ENCODE data around the gene MINK1.
"Not testable (repeated sequence)": the region's sequence is repeated elsewhere in the genome, so short reads cannot be mapped to it uniquely, and the experiment has no call there.

Gene MINK1

DNA sequence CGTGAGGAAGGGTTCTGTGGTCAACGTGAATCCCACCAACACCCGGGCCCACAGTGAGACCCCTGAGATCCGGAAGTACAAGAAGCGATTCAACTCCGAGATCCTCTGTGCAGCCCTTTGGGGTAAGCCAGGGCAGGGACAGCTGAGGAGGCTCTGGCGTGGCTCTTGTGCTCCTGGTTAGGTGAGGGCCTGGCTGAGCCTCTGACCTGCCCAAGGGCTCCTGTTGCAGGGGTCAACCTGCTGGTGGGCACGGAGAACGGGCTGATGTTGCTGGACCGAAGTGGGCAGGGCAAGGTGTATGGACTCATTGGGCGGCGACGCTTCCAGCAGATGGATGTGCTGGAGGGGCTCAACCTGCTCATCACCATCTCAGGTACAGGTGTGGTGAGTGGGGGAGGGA lies 62.0 kb downstream of the MINK1 start:
- H3K4me3 ChIP-seq (ENCODE audit: low read depth, low read length), result no peak overlapping the region

DNA sequence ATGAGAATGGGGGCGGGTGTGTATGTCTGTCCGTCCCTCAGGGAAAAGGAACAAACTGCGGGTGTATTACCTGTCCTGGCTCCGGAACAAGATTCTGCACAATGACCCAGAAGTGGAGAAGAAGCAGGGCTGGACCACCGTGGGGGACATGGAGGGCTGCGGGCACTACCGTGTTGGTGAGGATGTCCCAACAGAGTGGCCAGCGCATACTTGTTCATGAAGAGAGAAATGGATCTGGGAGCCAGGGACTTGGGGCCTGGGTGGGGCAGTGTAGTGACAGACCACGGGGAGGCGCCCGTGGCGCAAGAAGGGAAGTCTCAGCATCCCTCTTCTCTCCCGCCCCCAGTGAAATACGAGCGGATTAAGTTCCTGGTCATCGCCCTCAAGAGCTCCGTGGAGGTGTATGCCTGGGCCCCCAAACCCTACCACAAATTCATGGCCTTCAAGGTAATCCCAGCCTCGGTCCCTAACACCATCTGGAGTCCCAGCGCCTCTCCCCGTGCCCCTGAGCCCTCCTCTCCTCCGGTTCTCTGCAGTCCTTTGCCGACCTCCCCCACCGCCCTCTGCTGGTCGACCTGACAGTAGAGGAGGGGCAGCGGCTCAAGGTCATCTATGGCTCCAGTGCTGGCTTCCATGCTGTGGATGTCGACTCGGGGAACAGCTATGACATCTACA lies 62.7 kb downstream of the MINK1 start:
- no peak overlapping the region for H3K4me3 ChIP-seq (ENCODE audit: low read depth, low read length)
- no peak for DNase-seq (ENCODE audit: low read depth)

More for the DNA sequence above, 62.0 kb downstream of the MINK1 start:
- no peak for DNase-seq (ENCODE audit: low read depth)

DNA sequence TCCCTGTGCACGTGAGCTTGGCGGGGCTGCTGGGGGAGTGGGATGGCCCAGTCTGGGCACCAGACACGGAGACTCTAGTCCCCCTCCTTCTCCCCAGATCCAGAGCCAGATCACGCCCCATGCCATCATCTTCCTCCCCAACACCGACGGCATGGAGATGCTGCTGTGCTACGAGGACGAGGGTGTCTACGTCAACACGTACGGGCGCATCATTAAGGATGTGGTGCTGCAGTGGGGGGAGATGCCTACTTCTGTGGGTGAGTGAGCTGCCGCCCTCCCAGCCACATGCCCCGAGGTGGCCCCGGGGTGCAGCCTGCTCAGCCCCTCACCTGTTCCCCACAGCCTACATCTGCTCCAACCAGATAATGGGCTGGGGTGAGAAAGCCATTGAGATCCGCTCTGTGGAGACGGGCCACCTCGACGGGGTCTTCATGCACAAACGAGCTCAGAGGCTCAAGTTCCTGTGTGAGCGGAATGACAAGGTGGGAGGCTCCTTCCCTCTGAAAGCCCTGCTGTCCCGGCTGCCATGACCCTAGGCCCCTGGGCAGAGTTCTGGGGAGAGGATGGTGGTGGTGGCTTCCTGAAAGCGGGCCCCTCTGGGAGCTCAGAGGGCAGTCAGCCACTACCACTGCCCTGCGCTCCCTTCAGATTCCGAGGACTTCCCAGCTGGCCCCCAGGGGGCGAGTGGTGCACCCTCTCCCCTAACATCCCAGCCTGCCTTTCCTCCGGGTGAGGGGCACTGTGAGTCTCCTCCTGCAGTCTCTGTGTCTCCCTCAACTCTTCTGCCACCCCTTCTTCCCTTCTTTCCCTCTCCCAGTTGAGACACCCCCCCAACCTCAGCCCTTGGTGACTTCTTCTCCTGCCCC lies 63.4 kb downstream of the MINK1 start:
- no peak for DNase-seq (ENCODE audit: low read depth)

DNA sequence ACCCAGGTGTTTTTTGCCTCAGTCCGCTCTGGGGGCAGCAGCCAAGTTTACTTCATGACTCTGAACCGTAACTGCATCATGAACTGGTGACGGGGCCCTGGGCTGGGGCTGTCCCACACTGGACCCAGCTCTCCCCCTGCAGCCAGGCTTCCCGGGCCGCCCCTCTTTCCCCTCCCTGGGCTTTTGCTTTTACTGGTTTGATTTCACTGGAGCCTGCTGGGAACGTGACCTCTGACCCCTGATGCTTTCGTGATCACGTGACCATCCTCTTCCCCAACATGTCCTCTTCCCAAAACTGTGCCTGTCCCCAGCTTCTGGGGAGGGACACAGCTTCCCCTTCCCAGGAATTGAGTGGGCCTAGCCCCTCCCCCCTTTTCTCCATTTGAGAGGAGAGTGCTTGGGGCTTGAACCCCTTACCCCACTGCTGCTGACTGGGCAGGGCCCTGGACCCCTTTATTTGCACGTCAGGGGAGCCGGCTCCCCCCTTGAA lies 64.1 kb downstream of the MINK1 start:
- no peak overlapping the region for H3K4me3 ChIP-seq (ENCODE audit: low read depth, low read length)
- DNase-seq (ENCODE audit: low read depth), result no peak

More for the DNA sequence above, 63.4 kb downstream of the MINK1 start:
- no peak overlapping the region for H3K4me3 ChIP-seq (ENCODE audit: low read depth, low read length)

DNA sequence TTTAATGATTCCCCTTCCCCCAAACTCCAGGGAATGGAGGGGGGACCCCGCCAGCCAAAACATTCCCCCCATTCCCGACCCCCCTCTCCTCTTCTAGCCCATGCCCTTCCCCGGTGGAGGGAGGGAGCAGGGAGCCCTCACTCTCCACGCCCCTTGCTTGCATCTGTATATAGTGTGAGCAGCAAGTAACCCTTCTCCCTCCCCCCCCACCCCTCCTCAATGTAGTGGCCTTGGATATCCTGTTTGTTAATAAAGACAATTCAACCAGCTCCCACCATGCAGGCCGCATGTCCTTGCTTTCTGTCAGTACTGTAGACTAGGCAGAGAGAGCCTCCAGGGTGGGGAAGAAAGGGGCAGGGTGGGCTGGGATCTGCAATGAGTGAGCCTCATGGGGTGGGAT lies 64.6 kb downstream of the MINK1 start:
- no peak for DNase-seq (ENCODE audit: low read depth)
- H3K4me3 ChIP-seq (ENCODE audit: low read depth, low read length), result no peak overlapping the region

DNA sequence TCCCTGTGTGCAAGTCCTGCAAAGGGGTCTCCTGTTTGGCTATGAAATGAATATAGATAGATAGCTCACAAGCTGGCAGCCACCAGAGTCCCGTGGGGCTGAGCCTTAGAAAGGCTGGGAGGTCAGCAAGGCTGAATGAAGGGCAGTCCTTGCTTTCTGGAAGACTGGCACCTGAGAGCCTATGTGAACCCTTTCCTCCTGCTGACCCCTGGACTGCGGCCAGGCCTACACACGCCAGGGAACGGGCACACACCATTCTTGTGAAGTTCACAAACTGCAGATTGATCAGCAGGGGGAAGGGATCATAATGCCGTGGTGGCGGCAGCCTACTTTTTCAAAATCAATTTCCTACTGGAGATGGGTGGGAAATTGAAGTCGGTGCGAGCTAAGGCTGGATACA lies 65.2 kb downstream of the MINK1 start:
- peak overlapping the region; percentile 53 for H3K4me3 ChIP-seq (ENCODE audit: low read depth, low read length)
- no peak for DNase-seq (ENCODE audit: low read depth)

DNA sequence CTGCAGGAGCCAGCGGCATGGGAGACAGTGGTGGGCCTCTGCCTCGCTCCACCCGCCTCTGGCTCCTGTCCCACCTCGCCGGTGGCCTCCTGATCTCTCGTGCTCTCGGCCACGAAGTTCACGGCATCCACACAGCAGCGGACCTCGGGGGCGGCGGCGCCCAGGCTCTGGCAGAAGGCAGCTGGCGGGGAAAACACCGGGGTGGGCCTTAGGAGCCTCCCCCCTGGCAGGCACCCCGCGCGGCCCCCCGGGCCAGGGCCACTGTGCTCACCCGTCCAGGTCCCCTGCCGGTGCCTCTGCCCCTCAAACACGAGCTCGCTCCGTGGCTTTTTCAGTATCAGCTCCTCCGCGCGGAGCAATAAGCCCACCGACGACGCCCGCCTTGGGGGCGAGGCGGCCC lies 65.8 kb downstream of the MINK1 start:
- DNase-seq (ENCODE audit: low read depth), result no peak
- H3K4me3 ChIP-seq (ENCODE audit: low read depth, low read length), result peak overlapping the region; percentile 53

DNA sequence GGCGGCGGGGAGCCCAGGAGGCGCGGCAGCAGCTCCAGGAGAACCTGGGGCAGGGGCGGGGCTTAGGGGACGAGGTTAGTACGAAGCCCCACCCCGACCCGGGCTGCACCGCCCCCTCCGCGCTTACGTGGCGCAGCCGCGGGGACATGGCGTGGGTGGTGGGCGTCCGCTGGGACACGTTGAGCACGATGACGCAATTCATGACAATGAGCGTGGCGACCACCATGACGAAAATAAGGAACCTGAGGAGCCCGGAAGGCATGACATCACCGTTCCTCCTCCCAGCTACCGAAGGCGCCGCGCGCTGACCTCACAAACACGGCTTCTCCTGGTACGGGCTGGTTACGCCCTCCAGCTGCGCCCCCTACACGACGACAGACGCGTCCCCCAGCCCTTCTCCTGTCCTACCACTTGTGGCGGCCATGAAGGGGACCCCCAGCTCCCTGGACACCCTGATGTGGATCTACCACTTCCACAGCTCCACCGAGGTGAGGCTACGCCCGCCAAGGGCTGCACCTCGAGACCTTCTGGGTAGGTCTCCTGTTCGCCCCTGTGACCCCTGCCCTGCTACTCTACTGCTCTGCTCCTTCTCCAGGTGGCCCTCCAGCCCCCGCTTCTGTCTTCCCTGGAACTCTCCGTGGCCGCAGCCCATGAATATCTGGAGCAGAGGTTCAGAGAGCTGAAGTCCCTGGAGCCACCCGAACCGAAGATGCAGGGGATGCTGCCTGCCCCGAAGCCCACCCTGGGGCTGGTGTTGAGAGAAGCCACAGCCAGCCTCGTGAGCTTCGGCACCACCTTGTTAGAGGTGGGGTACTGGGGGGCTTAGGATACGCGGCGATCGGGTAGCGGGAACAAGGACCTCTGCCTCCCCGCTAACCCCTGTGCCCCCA lies 66.4 kb downstream of the MINK1 start, which contains the start of gene C17orf107:
Gene C17orf107, plus strand, starts transcription at position 196 of the 890 bp plus-strand sequence. Its CDS starts 227 bp downstream, at position 423.
- peak within 1 kb of the TSS; percentile 53 for H3K4me3 ChIP-seq (ENCODE audit: low read depth, low read length)
- DNase-seq (ENCODE audit: low read depth), result peak; percentile 80

DNA sequence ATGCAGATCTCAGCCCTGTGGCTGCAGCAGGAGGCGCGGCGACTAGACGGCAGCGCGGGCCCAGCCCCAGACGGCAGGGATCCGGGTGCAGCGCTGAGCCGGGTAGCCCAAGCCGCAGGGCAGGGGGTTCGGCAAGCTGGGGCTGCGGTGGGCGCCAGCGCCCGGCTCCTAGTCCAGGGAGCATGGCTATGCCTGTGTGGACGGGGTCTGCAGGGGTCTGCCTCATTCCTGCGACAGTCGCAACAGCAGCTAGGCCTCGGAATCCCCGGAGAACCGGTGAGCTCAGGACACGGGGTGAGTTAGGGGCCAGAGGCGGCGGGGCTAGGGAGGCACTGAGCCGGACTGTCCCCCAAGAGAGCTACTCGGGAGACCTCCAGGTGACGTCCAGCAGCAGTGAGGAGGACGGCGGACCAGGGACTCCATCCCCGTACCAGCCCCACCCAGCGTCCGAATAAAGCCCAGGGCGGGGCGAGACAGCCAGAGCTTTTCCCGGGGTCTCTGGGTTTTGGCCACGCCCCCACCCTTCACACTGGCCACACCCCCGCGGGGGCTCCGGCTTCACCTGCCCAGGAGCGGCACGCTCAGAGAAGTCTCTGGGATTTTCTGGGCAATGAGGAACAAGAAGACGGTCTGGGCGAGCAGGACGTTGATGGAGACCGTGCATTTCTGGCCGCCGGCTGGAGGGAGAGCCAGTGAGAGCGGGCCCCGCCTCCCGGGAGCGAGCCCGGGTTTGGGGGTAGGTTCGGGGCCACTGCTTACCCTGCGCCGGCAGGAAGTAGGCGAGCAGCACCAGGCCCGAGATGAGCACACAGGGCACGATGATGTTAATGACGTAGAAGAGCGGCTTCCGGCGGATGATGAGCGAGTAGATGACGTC lies 67.3 kb downstream of the MINK1 start:
- H3K4me3 ChIP-seq (ENCODE audit: low read depth, low read length), result peak overlapping the region; percentile 53
- DNase-seq (ENCODE audit: low read depth), result no peak

DNA sequence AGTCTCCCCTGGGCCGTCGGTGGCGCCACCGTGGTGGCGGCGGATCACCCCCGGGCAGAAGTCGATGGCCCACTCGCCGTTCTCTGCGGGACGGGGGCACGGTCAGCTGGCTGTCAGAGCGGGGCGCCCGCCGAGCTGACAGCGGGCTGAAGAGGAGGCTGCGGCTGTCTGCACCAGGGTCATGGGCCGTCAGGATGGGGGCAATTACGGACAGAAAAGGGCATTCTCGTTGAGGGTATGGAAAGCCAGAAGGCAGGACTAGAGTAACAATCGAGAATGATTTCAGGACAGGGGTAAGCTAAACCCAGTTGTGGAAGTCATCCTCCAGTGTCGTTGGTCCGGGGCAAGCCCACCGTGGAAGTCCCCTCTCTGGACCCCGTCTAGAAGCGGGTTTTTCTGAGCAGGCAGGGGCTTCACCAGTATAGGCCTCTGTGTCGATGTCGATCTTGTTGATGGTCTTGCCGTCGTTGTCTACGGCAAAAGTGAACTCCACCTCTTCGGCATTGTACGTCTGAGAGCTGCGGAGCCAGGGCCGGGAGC lies 68.0 kb downstream of the MINK1 start:
- no peak for DNase-seq (ENCODE audit: low read depth)
- H3K4me3 ChIP-seq (ENCODE audit: low read depth, low read length), result no peak overlapping the region

DNA sequence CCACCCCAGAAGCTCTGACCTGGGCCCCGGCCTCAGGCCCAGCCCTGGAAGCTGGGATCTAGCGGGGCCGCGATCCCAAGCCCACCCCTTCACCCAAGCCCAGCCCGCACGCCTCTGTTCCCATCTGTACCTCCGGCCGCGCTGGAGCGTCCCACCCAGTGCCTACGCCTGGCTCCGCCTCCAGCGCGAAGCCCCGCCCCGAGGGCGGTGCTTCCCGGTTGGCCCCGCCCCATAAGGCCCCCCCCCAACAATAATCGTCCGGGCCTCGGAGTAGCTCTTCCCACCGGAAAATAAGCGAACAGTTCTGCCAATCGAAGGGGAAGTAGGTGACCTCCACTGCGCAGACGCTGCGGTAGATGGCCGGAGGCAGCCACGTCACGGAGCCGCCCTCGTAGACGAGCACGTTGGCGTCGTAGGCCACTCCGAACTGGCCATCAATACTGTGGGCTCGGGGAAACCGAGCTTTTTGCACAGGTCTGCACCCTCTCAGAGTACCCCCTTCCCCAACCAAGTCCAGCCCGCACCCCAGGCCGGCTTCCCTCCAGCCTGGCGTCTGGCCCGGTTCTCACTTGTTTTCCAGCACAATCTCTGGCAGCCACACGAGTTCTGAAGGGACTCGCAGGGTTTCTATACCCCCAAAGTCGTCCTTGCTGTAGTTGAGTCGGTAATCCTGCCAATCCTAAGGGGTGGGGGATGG lies 68.7 kb downstream of the MINK1 start:
- no peak for DNase-seq (ENCODE audit: low read depth)
- no peak overlapping the region for H3K4me3 ChIP-seq (ENCODE audit: low read depth, low read length)

DNA sequence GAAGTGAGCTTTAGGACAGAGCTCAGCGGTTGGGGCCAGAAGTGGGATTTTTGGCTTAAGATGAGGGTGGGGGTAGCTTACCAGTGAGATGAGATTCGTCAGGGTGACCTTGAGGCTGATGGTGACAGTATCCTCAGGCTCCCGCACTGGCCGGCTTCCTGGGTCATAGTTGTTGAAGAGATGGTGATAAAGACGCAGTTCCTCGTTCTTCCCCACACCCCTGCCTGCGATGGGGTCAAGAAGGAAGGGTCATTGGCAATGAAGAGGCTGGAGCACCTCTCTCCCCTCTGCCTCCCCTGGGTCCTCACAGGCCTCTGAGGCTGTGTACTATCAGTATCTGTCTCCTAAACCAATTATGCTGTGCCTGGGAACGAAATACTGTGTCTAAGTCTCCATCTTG lies 69.4 kb downstream of the MINK1 start:
- DNase-seq (ENCODE audit: low read depth), result no peak
- no peak overlapping the region for H3K4me3 ChIP-seq (ENCODE audit: low read depth, low read length)

DNA sequence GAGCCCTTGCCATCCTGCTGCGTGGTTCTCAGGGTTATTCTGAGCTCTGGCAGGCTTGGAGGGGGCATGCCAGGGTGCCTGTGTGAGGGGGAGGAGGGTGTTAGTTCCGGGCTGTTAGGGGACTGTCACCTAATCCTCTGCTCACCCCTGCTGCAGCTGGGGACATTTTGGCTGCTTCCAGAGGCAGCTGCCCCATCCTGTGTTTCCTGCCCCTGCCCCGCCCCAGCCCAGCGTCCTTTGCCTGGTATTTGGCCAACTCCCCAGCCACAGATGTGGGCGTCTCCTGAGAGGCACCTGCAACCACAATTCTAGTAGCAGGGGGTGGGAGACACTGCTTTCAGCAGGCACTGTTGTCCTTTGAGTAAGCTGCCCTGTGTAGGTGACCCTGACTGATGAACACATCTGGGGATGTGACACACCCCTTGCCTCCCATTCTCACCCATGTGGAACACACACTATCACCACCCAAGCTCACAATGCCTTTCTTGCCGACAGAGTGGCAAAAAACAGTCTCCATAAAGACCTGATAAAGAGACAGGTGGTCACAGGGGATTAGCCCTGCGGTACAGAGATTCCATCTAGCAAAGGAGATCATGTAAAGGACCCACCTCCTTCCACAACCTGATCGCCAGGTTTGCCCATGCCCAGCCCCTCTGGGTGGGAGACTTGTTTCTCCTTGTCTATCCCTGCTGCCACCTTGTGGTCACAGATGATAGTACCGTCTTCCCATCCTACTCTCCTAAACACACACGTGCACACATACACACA lies 70.1 kb downstream of the MINK1 start, which contains the start of gene CHRNE:
Gene CHRNE, minus strand, starts transcription at position 48 of the 768 bp plus-strand sequence. Its CDS starts 35 bp downstream, at position 13.
- peak; percentile 51 for DNase-seq (ENCODE audit: low read depth)
- H3K4me3 ChIP-seq (ENCODE audit: low read depth, low read length), result no peak within 1 kb of the TSS

DNA sequence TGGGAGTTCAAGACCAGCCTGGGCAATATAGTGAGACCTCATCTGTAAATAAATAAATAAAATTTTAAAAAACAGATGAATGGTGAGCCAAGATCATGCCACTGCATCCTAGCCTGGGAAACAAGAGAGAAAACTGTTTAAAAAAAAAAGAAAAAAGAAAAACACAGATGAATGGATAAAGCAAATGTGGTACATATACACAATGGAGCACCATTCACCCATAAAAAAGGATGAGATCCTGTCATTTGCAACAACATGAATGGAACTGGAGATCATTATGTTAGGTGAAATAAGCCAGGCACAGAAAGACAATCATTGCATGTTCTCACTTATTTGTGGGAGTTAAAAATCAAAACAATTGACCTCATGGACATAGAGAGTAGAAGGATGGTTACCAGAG lies 73.5 kb downstream of the MINK1 start:
- DNase-seq (ENCODE audit: low read depth); H3K4me3 ChIP-seq (ENCODE audit: low read depth, low read length): not testable (repeated sequence)

DNA sequence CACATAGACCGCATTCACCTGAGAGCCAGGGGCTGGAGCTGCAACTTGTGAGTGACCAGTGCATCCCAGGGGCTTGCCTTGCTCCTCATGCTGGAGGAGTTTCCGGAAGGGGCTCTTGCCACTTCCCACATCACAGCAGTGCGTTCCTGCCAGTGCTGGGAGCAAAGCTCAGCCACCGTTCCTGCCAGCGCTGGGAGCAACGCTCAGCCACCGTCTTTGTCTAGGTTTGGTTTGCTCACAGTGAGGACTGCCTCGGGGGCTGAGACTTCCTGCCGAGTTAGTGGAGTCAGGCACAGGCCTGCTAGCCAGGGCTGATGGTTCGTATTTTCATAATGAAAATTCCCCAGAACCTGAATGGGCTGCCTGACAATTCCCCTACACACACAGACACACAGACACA lies 75.2 kb downstream of the MINK1 start:
- H3K4me3 ChIP-seq (ENCODE audit: low read depth, low read length), result no peak overlapping the region
- no peak for DNase-seq (ENCODE audit: low read depth)

DNA sequence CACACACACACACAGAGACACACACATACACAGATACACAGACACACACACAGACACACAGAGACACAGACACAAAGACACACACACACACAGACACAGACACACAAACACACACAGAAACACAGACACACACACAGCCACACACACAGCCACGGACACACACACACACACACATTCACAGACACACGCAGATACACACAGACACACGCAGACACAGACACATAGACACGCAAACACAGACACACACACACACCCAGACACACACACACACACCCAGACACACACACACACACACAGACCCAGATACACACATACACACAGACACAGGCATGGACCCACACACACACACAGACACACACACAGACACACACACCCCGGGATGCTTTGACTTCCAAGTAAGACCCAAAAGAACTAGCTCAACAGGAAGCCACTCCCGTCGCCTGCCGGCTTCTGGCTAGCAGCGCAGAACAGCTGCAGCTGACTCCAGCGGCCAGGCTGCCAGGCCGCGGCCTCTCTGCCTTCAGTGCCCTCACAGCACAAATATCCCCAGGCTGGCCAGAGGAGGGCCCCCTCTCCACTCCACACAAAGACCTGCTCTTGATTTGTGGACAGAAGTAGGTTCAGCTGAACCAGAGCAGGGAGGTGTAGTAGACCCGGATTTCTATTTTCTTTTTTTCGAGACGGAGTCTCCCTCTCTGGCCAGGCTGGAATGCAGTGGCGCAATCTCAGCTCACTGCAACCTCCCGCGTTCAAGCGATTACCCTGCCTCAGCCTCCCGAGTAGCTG lies 75.8 kb downstream of the MINK1 start:
- no peak overlapping the region for H3K4me3 ChIP-seq (ENCODE audit: low read depth, low read length)
- peak; percentile 62 for DNase-seq (ENCODE audit: low read depth)

Measured in skeletal muscle cell (primary cell).